Endothelial cell of umbilical vein (primary cell): ENCODE results near the gene S100A1. TPM values are rescaled to one million over a fixed set of nuclear protein-coding genes. Genes with fewer than 3 reads are reported as not detected.

Experiments used
- BruUV-seq: library from RNA; stranded (reverse); fragments of 400-500 nt; replicated peaks from 2 replicates; lab custom pipeline; 2021; lab: Mats Ljungman, UMichigan
- CTCF ChIA-PET: fragments of 300-600, 350-600 bp; sonication (Branson Sonifier 250); formaldehyde crosslinking; loops from one replicate; lab custom pipeline; 2021; ENCODE audit warnings: antibody characterized with exemption, inconsistent platforms; lab: Charles Lee
- POLR2A ChIA-PET: fragments of 300-600, 350-600 bp; sonication (Branson Sonifier 250); formaldehyde crosslinking; loops from one replicate; lab custom pipeline; 2021; ENCODE audit warnings: antibody characterized with exemption, inconsistent platforms; lab: Charles Lee
- DNase-seq: peaks from one replicate; pipeline ENCODE4 v3.0.0-alpha.2; 2011; ENCODE audit warnings: low read depth, low spot score
- FAIRE-seq: peaks from 2 replicates; lab custom pipeline; 2011; peaks lifted over from hg19 to GRCh38; lab: Jason Lieb, UNC
- H2AFZ ChIP-seq: 2 replicates; pipeline ENCODE4 v1.6.0; 2012; ENCODE audit warnings: low read depth, low read length, control low read depth, inconsistent platforms
- H3K27ac ChIP-seq: 2 replicates; pipeline ENCODE4 v1.5.1; 2011; ENCODE audit warnings: low read depth, mild to moderate bottlenecking, control low read depth, low read length, moderate library complexity; ENCODE audit not compliant: insufficient read depth
- H3K27me3 ChIP-seq, 2 experiments: 2 replicates each; pipeline versions ENCODE4 v1.6.0 to v1.6.1; 2011; ENCODE audit warnings: low read length in 2 of 2, mixed read lengths in 1 of 2; ENCODE audit not compliant: control insufficient read depth in 2 of 2, insufficient read depth in 2 of 2
- H3K36me3 ChIP-seq, 2 experiments: 2 replicates in 1 of 2; 3 replicates in 1 of 2; pipeline ENCODE4 v1.5.1; 2011; ENCODE audit warnings: low read length in 2 of 2, mild to moderate bottlenecking in 1 of 2, moderate library complexity in 1 of 2; ENCODE audit not compliant: control insufficient read depth in 2 of 2, insufficient read depth in 2 of 2; ENCODE audit errors: extremely low read depth in 1 of 2
- H3K4me1 ChIP-seq: 3 replicates; pipeline ENCODE4 v1.5.1; 2011; ENCODE audit warnings: mild to moderate bottlenecking, low read length; ENCODE audit not compliant: control insufficient read depth, insufficient read depth; ENCODE audit errors: extremely low read depth
- H3K4me2 ChIP-seq: 2 replicates; pipeline ENCODE4 v1.6.1; 2011; ENCODE audit warnings: low read length, control low read depth, mixed read lengths; ENCODE audit not compliant: insufficient read depth
- H3K4me3 ChIP-seq, 3 experiments: fragments of 200-600 bp in 1 of 3; sonication (generic), shearing (Covaris generic) in 1 of 3; replicated peaks in 1 of 3; 2 replicates each; pipeline ENCODE4 v1.5.1; 2011 to 2016; ENCODE audit warnings: control low read depth in 3 of 3, low read length in 3 of 3, mild to moderate bottlenecking in 2 of 3, inconsistent platforms in 1 of 3, low read depth in 1 of 3, moderate library complexity in 1 of 3; ENCODE audit not compliant: insufficient read depth in 1 of 3
- H3K79me2 ChIP-seq: 2 replicates; pipeline ENCODE4 v1.6.0; 2012; ENCODE audit warnings: low read length, inconsistent platforms; ENCODE audit not compliant: control insufficient read depth, insufficient read depth
- H3K9ac ChIP-seq: replicated peaks from 2 replicates; pipeline ENCODE3; 2011; ENCODE audit warnings: low read length, control low read depth; ENCODE audit not compliant: insufficient read depth; ENCODE audit errors: extremely low read depth
- H3K9me1 ChIP-seq: replicated peaks from 3 replicates; pipeline ENCODE4 v1.6.0; 2011; ENCODE audit warnings: mild to moderate bottlenecking, low read length; ENCODE audit not compliant: control insufficient read depth, insufficient read depth; ENCODE audit errors: extremely low read depth
- H3K9me3 ChIP-seq: replicated peaks from 2 replicates; pipeline ENCODE4 v1.5.1; 2012; ENCODE audit warnings: low read length, inconsistent platforms; ENCODE audit not compliant: control insufficient read depth, insufficient read depth
- H4K20me1 ChIP-seq: replicated peaks from 2 replicates; pipeline ENCODE3; 2011; ENCODE audit warnings: mild to moderate bottlenecking, low read length; ENCODE audit not compliant: control insufficient read depth, insufficient read depth; ENCODE audit errors: extremely low read depth
- CTCF ChIP-seq, 2 donors: IDR thresholded peaks; 1 replicate in 1 of 2; 2 replicates in 1 of 2; pipeline ENCODE4 v1.5.1; 2011; ENCODE audit warnings: low read length in 2 of 2, mild to moderate bottlenecking in 2 of 2, moderate library complexity in 2 of 2, control low read depth in 1 of 2, inconsistent platforms in 1 of 2, low read depth in 1 of 2; ENCODE audit not compliant: insufficient read depth in 1 of 2; ENCODE audit errors: extremely low read depth in 1 of 2
- EZH2 ChIP-seq: IDR thresholded peaks from 2 replicates; pipeline ENCODE4 v1.6.1; 2012; ENCODE audit warnings: borderline replicate concordance, low read depth, mild to moderate bottlenecking, moderate library complexity, low read length, inconsistent platforms; ENCODE audit not compliant: severe bottlenecking
- FOS ChIP-seq: IDR thresholded peaks from 2 replicates; pipeline ENCODE4 v1.6.1; 2011; ENCODE audit warnings: mild to moderate bottlenecking, low read length, moderate library complexity, borderline replicate concordance; ENCODE audit not compliant: insufficient read depth
- GATA2 ChIP-seq: IDR thresholded peaks from 2 replicates; pipeline ENCODE4 v1.7.0; 2011; ENCODE audit warnings: low read depth, mild to moderate bottlenecking, moderate library complexity, mixed read lengths, low read length; ENCODE audit not compliant: insufficient read length, insufficient read depth
- JUN ChIP-seq: IDR thresholded peaks from 2 replicates; pipeline ENCODE4 v1.6.1; 2011; ENCODE audit warnings: borderline replicate concordance, low read depth; ENCODE audit not compliant: insufficient read length, insufficient read depth
- MAX ChIP-seq: IDR thresholded peaks from 2 replicates; pipeline ENCODE4 v1.6.1; 2011; ENCODE audit not compliant: insufficient read depth, insufficient read length
- MYC ChIP-seq: IDR thresholded peaks from one replicate; pipeline ENCODE4 v1.6.1; 2011; ENCODE audit warnings: mild to moderate bottlenecking, low read depth, low read length
- POLR2A ChIP-seq: IDR thresholded peaks from 2 replicates; pipeline ENCODE4 v1.6.1; 2012; ENCODE audit warnings: low read depth, mild to moderate bottlenecking, control low read depth, low read length
- POLR2AphosphoS5 ChIP-seq: IDR thresholded peaks from 2 replicates; pipeline ENCODE4 v1.6.1; 2012; ENCODE audit warnings: low read depth, mild to moderate bottlenecking, control low read depth, low read length, moderate library complexity; ENCODE audit not compliant: insufficient read depth
- dilution Hi-C: fragments of 300-500 bp; cut with MboI; formaldehyde crosslinking; loops from one replicate; pipeline ENCODE4 v1.15.0; 2019; ENCODE audit warnings: low sequenced_read_pairs; ENCODE audit not compliant: extremely low pct_ligation_motif_present
- intact Hi-C: fragments of 100-400 bp; cut with micrococcal nuclease; formaldehyde crosslinking; loops from one replicate; pipeline ENCODE4 v1.10.0; 2022
- polyA plus RNA-seq, 4 experiments: library from polyadenylated mRNA; depleted of rRNA in 3 of 4; stranded (reverse) in 3 of 4; unstranded in 1 of 4; fragments of >200 nt; gene quantifications; 2 replicates each; pipeline versions ENCODE4 v1.2.1 to v1.2.3, GENCODE V29; 2011 to 2012; ENCODE audit warnings: missing spikeins in 1 of 4
- total RNA-seq: library from RNA; stranded (reverse); gene quantifications from 2 replicates; pipeline ENCODE4 v1.2.3, GENCODE V29; 2021

Gene S100A1
- total and polyA plus RNA-seq, 2 donors (not counting 3 experiments of a cell fraction or from before 2014, with no cell fraction given) = not detected

GRCh38 chr1:153633754-153634665 is 5.8 kb downstream of the S100A1 start, which contains the start of gene CHTOP:
CHTOP (plus strand) TSS chr1:153634066; CDS start chr1:153636589, 2,523 bp downstream.
- POLR2A ChIA-PET = interaction anchor here (0.5 to 2.0 kb wide), 23 partner anchors 9 to 284 kb away, joined by 3 to 28 read pairs (median 5); partner anchors contain the start of genes ILF2, S100A14, S100A16 and S100A6
- peaks cover 38% of the 10 kb centered on the region for H3K79me2 ChIP-seq
- peak within 1 kb of the TSS; percentile 100 for H3K9ac ChIP-seq
- dilution Hi-C loops (no loop called here), intact Hi-C loops (loop anchor here (1.0 to 5.0 kb wide), 6 partner anchors 25 to 123 kb away; partner anchors contain the start of genes ILF2 and SNAPIN)
- no peaks in the 10 kb centered on the region for H3K27me3 ChIP-seq
- peak within 1 kb of the TSS; percentile 65 to 96 (median 93) for H3K4me3 ChIP-seq
- H3K9me1 ChIP-seq = no peaks in the 10 kb centered on the region
- CTCF ChIA-PET = interaction anchor here (0.9 to 2.5 kb wide), 15 partner anchors 9 to 123 kb away, joined by 3 to 29 read pairs (median 5); partner anchors contain the start of gene ILF2
- peaks cover 10 to 16% of the 10 kb centered on the region in 2 experiments for H3K36me3 ChIP-seq
- H3K9me3 ChIP-seq = no peaks in the 10 kb centered on the region
- TSS peak; percentile 86 for BruUV-seq
- DNase-seq (peak; percentile 100), FAIRE-seq (peak; percentile 99)
- H2AFZ ChIP-seq = peak within 1 kb of the TSS; percentile 64
- peak within 1 kb of the TSS; percentile 94 for H3K27ac ChIP-seq
- TF ChIP-seq POLR2AphosphoS5 (peak; percentile 92), GATA2 (no peak), FOS (no peak), CTCF (IDR thresholded peaks at IDR 0.05; ENCODE audit: extremely low read depth in 1 of 2, insufficient read depth in 1 of 2, low read depth in 1 of 2, low read length in 2 of 2) (no peak), EZH2 (no peak), MYC (no peak), JUN (no peak), POLR2A (peak; percentile 78), MAX (no peak)
- H3K4me2 ChIP-seq = peak within 1 kb of the TSS; percentile 85
- H4K20me1 ChIP-seq = no peaks in the 10 kb centered on the region
- peaks cover 11% of the 10 kb centered on the region for H3K4me1 ChIP-seq
